Measurements from ENCODE around the gene RUNX2. TPM values are rescaled to one million over a fixed set of nuclear protein-coding genes. Genes with fewer than 3 reads are reported as not detected.
"Not testable (repeated sequence)": the region's sequence is repeated elsewhere in the genome, so short reads cannot be mapped to it uniquely, and the experiment has no call there.

The RUNX2 gene
- total RNA-seq, 1 experiment from 2014 or later = not detected

GRCh38 chr6:45668705-45669104 lies 340.6 kb downstream of the RUNX2 start:
- in situ Hi-C loops (cut with HindIII; ENCODE audit: low sequenced_read_pairs) = no loop called here
- no peak for DNase-seq (ENCODE audit: low spot score)

DNA sequence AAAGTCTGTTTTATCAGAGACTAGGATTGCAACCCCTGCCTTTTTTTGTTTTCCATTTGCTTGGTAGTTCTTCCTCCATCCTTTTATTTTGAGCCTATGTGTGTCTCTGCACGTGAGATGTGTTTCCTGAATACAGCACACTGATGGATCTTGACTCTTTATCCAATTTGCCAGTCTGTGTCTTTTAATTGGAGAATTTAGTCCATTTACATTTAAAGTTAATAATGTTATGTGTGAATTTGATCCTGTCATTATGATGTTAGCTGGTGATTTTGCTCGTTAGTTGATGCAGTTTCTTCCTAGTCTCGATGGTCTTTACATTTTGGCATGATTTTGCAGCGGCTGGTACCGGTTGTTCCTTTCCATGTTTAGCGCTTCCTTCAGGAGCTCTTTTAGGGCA lies 345.0 kb downstream of the RUNX2 start:
- in situ Hi-C loops (cut with HindIII; ENCODE audit: low sequenced_read_pairs); DNase-seq (ENCODE audit: low spot score): not testable (repeated sequence)

- DNase-seq (ENCODE audit: low spot score); in situ Hi-C loops (cut with HindIII; ENCODE audit: low sequenced_read_pairs): not testable (repeated sequence)
These were observed 347.0 kb downstream of the RUNX2 start for GRCh38 chr6:45675166-45675565.

- no peak for DNase-seq (ENCODE audit: low spot score)
- in situ Hi-C loops (cut with HindIII; ENCODE audit: low sequenced_read_pairs) = no loop called here
These were observed 347.5 kb downstream of the RUNX2 start for GRCh38 chr6:45675634-45676033.

DNA sequence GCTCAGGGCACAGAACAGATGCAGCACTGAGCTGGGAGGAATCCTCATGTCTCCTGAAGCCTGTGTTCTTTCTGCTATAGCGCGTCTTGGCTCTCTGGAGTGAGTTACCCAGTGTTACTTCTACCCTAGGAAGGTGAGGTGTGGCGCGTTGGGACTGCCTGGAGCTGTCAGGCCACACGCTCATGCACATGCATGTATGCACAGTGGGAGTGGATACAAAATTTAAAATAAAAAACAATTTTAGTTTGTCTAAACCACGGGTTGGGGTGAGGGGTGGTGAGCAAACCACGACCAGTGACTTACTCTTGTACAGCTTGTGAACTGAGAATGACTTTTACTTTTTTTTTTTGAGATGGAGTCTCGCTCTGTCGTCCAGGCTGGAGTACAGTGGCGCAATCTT lies 348.2 kb downstream of the RUNX2 start:
- in situ Hi-C loops (cut with HindIII; ENCODE audit: low sequenced_read_pairs) = no loop called here
- DNase-seq (ENCODE audit: low spot score) = no peak

- DNase-seq (ENCODE audit: low spot score) = no peak
- in situ Hi-C loops (cut with HindIII; ENCODE audit: low sequenced_read_pairs) = no loop called here
These were observed 349.5 kb downstream of the RUNX2 start for GRCh38 chr6:45677381-45678284.

- in situ Hi-C loops (cut with HindIII; ENCODE audit: low sequenced_read_pairs) = no loop called here
- DNase-seq (ENCODE audit: low spot score) = no peak
These were observed 350.1 kb downstream of the RUNX2 start for GRCh38 chr6:45678285-45678607.

GRCh38 chr6:45679163-45679562 lies 351.0 kb downstream of the RUNX2 start:
- DNase-seq (ENCODE audit: low spot score) = no peak
- in situ Hi-C loops (cut with HindIII; ENCODE audit: low sequenced_read_pairs) = no loop called here

- in situ Hi-C loops (cut with HindIII; ENCODE audit: low sequenced_read_pairs) = no loop called here
- no peak for DNase-seq (ENCODE audit: low spot score)
These were observed 351.5 kb downstream of the RUNX2 start for GRCh38 chr6:45679631-45680030.

DNA sequence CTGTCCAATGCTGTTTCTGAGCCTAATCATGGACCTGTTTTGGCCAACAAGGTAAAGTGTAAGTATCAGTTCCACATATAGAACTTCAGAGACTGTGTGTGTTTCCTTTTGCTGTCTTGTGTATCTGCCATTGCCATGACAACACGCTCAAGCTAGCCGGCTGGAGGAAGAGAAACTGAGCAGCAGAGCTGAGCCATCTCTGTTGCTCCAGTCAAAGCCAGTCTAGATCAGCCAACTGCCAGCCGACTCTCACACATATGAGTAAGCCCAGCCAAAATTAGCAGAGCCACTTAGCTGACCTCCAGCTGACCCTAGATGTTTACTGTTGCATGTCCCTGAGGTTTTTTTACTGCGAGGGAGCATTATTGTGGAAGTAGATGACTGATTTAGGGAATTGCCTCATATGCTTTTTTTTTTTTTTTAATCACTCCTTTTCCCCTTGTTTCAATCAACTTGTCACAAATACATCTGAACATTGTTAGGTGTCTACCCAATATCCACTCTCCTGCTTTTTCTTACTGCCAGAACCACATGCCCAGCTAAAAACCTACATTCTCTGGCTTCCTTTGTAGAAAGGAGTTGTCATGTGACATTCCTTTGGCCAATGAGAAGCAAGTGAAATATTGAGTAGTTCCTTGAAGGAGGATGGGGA lies 353.9 kb downstream of the RUNX2 start:
- no peak for DNase-seq (ENCODE audit: low spot score)

DNA sequence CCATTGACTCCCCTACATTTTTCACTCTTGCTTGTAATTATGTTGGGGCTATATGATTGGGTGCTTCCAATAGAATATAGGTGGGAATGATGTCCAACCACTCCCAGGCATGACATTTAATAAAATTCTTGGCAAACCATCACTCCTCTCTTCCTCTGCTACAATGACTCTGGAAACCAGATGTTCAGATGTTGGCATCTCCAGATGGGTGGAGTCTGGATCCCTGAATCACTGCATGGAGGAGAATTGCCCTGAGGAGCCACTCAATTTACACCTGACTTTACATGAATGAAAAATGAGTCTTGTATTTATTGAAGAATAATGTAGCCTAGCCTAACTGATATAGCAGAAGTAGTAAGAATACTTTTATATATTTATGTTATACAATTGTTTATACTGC lies 356.3 kb downstream of the RUNX2 start:
- no peak for DNase-seq (ENCODE audit: low spot score)
- in situ Hi-C loops (cut with HindIII; ENCODE audit: low sequenced_read_pairs) = no loop called here

More for the DNA sequence above, 353.9 kb downstream of the RUNX2 start:
- in situ Hi-C loops (cut with HindIII; ENCODE audit: low sequenced_read_pairs) = no loop called here

DNA sequence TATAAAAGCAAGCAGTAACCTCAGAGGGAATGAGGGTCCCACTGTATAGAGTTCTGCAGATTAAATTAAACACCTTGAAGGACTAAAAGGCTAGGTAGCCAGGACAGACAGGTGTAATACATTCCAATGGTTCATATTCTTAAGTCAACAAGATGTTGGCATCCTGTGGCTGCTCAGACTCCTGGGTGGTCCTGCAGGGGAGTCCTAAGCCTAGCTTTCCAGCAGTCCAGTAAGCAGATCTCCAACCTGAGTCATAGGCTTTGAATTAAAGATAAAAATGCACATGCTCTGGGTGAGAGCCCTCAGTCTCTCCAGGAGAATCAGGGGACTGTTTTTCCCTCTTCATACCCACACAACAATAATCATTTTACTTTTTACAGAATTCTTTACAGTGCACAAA lies 356.9 kb downstream of the RUNX2 start:
- in situ Hi-C loops (cut with HindIII; ENCODE audit: low sequenced_read_pairs) = no loop called here
- no peak for DNase-seq (ENCODE audit: low spot score)

DNA sequence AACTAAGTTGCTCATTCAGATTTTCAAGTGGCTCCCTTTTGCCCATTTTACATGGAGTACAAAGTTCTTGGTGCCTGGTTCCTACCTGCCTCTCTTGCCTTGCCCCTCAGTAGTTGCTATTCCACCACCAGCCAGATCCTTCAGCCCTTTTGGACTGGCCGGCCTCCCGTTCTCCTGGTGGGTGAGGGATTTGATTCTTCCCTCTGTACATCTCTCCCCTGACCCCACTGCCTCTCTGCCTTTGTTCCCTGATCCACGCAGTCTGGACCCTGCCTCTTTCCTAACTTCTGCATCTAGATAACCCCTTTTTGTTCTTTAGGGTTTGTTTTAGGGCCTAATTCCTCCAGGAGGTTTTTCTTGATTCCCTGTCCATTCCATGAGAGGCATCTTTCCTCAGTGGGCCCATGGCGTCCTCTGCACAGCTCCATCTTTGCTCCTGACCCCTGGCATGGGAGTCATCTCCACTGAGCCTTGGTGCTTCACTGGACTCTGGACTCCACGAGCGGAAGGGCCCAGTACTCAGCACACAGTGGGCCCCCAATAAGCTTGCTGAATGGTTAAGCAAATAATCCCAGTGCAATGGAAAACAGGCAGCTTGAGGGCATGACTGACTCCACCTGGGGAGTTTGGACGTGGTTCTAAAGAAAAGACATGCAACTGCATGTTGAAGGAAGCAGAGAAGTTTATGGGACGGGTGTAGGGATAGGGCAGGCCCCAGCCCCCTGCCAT lies 358.9 kb downstream of the RUNX2 start:
- in situ Hi-C loops (cut with HindIII; ENCODE audit: low sequenced_read_pairs) = no loop called here

GRCh38 chr6:45687570-45687969 lies 359.4 kb downstream of the RUNX2 start:
- in situ Hi-C loops (cut with HindIII; ENCODE audit: low sequenced_read_pairs) = no loop called here
- no peak for DNase-seq (ENCODE audit: low spot score)

More for the DNA sequence above, 358.9 kb downstream of the RUNX2 start:
- no peak for DNase-seq (ENCODE audit: low spot score)

DNA sequence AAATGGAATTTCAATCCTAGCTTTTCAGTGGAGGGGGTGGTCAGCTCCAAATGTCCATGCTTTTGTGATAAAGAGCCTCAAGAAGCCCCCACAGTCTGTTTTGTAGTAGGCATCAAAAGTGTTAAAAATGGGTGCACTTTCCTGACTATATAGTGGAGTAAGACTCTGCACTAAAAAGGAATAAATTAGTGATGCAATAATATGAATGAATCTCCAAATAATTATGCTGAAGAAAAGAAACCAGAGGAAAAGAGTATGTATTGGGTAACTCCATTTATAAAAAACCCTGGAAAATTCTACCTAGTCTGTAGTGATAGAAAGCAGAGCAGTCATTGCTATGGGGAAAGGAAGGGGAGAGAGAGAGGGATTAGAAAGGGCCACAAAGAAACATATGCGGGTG lies 360.1 kb downstream of the RUNX2 start:
- in situ Hi-C loops (cut with HindIII; ENCODE audit: low sequenced_read_pairs) = no loop called here
- no peak for DNase-seq (ENCODE audit: low spot score)

GRCh38 chr6:45689926-45690615 lies 361.9 kb downstream of the RUNX2 start:
- DNase-seq (ENCODE audit: low spot score) = no peak
- in situ Hi-C loops (cut with HindIII; ENCODE audit: low sequenced_read_pairs) = no loop called here

DNA sequence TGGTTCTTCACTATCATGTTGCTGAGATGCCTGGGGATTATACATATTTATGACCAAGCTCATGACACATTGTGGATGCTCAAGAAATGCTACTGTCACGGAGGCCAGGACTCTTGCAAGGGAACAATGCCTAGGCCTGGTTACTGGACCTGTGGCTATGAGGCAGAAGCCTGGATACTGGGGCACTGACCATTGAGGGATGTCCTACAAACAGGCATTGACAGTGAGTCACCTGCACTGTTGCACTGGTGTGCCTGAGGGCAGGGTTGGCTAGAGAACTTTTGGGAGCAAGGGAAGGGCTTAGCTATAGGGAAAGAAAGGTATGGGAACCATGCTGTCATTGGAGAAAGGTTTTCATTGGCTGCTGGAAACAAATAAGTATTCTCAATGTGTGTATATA lies 362.7 kb downstream of the RUNX2 start:
- in situ Hi-C loops (cut with HindIII; ENCODE audit: low sequenced_read_pairs) = no loop called here
- no peak for DNase-seq (ENCODE audit: low spot score)

DNA sequence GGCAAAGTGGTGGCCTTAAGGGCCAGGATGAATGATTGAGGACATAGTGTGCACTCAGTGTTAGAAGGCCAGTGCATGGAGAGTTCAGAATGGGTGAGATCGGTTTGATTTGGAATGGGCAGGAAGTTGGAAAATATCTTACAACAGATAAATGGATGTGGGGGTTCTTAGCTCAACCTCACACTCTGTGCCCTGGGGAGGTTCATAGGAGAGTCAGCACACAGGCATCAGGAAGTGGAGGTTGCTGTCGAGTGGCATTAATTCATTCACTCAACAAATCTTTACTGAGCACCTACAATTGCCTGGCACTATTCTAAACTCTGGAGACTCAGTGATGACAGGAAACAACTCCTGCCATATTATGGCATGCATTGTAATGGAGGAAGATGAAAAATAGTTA lies 363.3 kb downstream of the RUNX2 start:
- in situ Hi-C loops (cut with HindIII; ENCODE audit: low sequenced_read_pairs) = no loop called here
- DNase-seq (ENCODE audit: low spot score) = no peak

DNA sequence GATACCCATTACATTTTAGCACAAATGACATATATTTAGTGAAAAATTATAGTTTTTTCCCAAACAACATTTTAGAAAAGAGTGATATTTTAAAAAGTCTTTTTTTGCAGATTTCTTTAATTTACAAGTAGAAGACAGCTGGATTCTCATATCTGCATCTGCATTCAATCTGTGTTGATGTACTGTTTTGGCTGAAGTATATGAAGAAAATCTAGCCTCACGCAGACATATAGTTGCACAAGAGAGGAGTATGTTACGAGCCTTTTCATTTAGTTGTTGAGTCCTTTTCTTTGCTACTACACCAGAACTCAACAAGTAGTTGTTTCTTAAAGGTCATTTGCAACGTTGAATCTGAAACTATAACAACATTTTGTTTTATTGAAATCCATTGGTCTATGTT lies 363.9 kb downstream of the RUNX2 start:
- DNase-seq (ENCODE audit: low spot score) = no peak
- in situ Hi-C loops (cut with HindIII; ENCODE audit: low sequenced_read_pairs) = no loop called here

- in situ Hi-C loops (cut with HindIII; ENCODE audit: low sequenced_read_pairs) = no loop called here
- no peak for DNase-seq (ENCODE audit: low spot score)
These were observed 368.6 kb downstream of the RUNX2 start for GRCh38 chr6:45696738-45697137.

Measured in G401 (cell line).